GM12878 (cell line): Measurements from ENCODE around the gene MAF. TPM values are rescaled to one million over a fixed set of nuclear protein-coding genes. Genes with fewer than 3 reads are reported as not detected.

Source experiments
- ATAC-seq: fragments of 200-7000 bp; cut with Tn5 transposase; 3 replicates; pipeline ENCODE4 v1.9.1; 2020; ENCODE audit warnings: mild to moderate bottlenecking, moderate library complexity
- BruUV-seq: library from RNA; stranded (reverse); fragments of 400-500 nt; replicated peaks from 2 replicates; lab custom pipeline; 2021; lab: Mats Ljungman, UMichigan
- CTCF ChIA-PET: fragments of 300-600 bp; sonication (Branson Sonifier 250); formaldehyde crosslinking; extraction: SDS; loops from one replicate; lab custom pipeline; 2021; ENCODE audit warnings: inconsistent platforms; lab: Yijun Ruan, JAX
- POLR2A ChIA-PET: fragments of 350-600 bp; formaldehyde crosslinking; extraction: SDS; loops from one replicate; lab custom pipeline; 2021; ENCODE audit warnings: inconsistent platforms; lab: Charles Lee
- RAD21 ChIA-PET: fragments of 300-600 bp; sonication (Branson Sonifier 250); formaldehyde crosslinking; loops from one replicate; lab custom pipeline; 2023; ENCODE audit warnings: antibody characterized with exemption; ENCODE audit not compliant: unreplicated experiment; lab: Charles Lee
- SMC1A ChIA-PET: fragments of 300-600 bp; sonication (Branson Sonifier 250); formaldehyde crosslinking; loops from one replicate; lab custom pipeline; 2023; ENCODE audit not compliant: unreplicated experiment, uncharacterized antibody; lab: Charles Lee
- DNase-seq: peaks from one replicate; pipeline ENCODE4 v3.0.0-alpha.2; 2011; ENCODE audit warnings: low read depth, low spot score
- FAIRE-seq: peaks from 3 replicates; lab custom pipeline; 2011; peaks lifted over from hg19 to GRCh38; lab: Jason Lieb, UNC
- H2AFZ ChIP-seq: 2 replicates; pipeline ENCODE4 v1.6.0; 2011; ENCODE audit warnings: low read depth, low read length, control low read depth; ENCODE audit not compliant: control insufficient read depth
- H3K27ac ChIP-seq: 2 replicates; pipeline ENCODE4 v1.5.1; 2011; ENCODE audit warnings: control low read depth; ENCODE audit not compliant: control insufficient read depth, insufficient read depth
- H3K27me3 ChIP-seq, 2 experiments: replicated peaks in 1 of 2; 2 replicates each; pipeline versions ENCODE4 v1.6.0 to v1.6.1; 2011; ENCODE audit warnings: low read length in 1 of 2; ENCODE audit not compliant: control insufficient read depth in 2 of 2, insufficient read depth in 2 of 2
- H3K36me3 ChIP-seq, 2 experiments: 2 replicates each; pipeline ENCODE4 v1.5.1; 2011; ENCODE audit warnings: low read length in 1 of 2; ENCODE audit not compliant: control insufficient read depth in 2 of 2, insufficient read depth in 2 of 2
- H3K4me1 ChIP-seq: 2 replicates; pipeline ENCODE4 v1.6.1; 2011; ENCODE audit warnings: mild to moderate bottlenecking, low read length, moderate library complexity, mixed read lengths; ENCODE audit not compliant: control insufficient read depth, insufficient read depth
- H3K4me2 ChIP-seq: 2 replicates; pipeline ENCODE4 v1.6.0; 2011; ENCODE audit warnings: control low read depth; ENCODE audit not compliant: control insufficient read depth, insufficient read depth
- H3K4me3 ChIP-seq: fragments of 200-600 bp; sonication (generic); 2 replicates; pipeline ENCODE4 v1.5.1; 2016
- H3K79me2 ChIP-seq: 2 replicates; pipeline ENCODE4 v1.6.0; 2011; ENCODE audit warnings: low read length; ENCODE audit not compliant: control insufficient read depth, insufficient read depth
- H3K9ac ChIP-seq: 2 replicates; pipeline ENCODE4 v1.8.0; 2011; ENCODE audit warnings: low read length, control low read depth, mixed read lengths; ENCODE audit not compliant: control insufficient read depth, insufficient read depth
- H3K9me3 ChIP-seq: replicated peaks from 3 replicates; pipeline ENCODE4 v1.5.1; 2011; ENCODE audit warnings: mild to moderate bottlenecking, low read length; ENCODE audit not compliant: control insufficient read depth, insufficient read depth
- H4K20me1 ChIP-seq: 2 replicates; pipeline ENCODE4 v1.6.0; 2011; ENCODE audit not compliant: control insufficient read depth, insufficient read depth
- CBFB ChIP-seq: IDR thresholded peaks from 2 replicates; pipeline ENCODE4 v1.6.1; 2016; ENCODE audit warnings: antibody characterized with exemption, low read depth
- ETV6 ChIP-seq, 2 experiments: fragments of 450-650 bp in 1 of 2; IDR thresholded peaks in 1 of 2; conservative IDR thresholded peaks in 1 of 2; 2 replicates each; pipeline ENCODE4 v1.6.1; 2014; ENCODE audit warnings: antibody characterized with exemption in 1 of 2, borderline replicate concordance in 1 of 2, low read depth in 1 of 2, mild to moderate bottlenecking in 1 of 2, moderate library complexity in 1 of 2
- EZH2 ChIP-seq: IDR thresholded peaks from 2 replicates; pipeline ENCODE4 v1.6.1; 2012; ENCODE audit warnings: low read depth, mild to moderate bottlenecking, control low read depth, inconsistent platforms, low read length, borderline replicate concordance; ENCODE audit not compliant: control insufficient read depth
- MEF2A ChIP-seq: IDR thresholded peaks from 2 replicates; pipeline ENCODE4 v1.6.1; 2011; ENCODE audit warnings: low read depth, mild to moderate bottlenecking, low read length, moderate library complexity; ENCODE audit not compliant: insufficient read depth
- NR2C1 ChIP-seq: fragments of 450-650 bp; IDR thresholded peaks from 2 replicates; pipeline ENCODE4 v1.6.1; 2017; ENCODE audit warnings: antibody characterized with exemption, mild to moderate bottlenecking, moderate library complexity
- RCOR1 ChIP-seq: conservative IDR thresholded peaks from 2 replicates; pipeline ENCODE4 v1.6.1; 2012; ENCODE audit warnings: low read depth, low read length, improper control_type of control experiment
- RELB ChIP-seq: fragments of 450-650 bp; IDR thresholded peaks from 2 replicates; pipeline ENCODE4 v1.6.1; 2017; ENCODE audit warnings: low read depth, mild to moderate bottlenecking, moderate library complexity
- STAT1 ChIP-seq: fragments of 450-650 bp; conservative IDR thresholded peaks from 2 replicates; pipeline ENCODE4 v1.6.1; 2014; ENCODE audit warnings: antibody characterized with exemption, mild to moderate bottlenecking
- in situ Hi-C: fragments of 300-500 bp; cut with MboI; formaldehyde crosslinking; loops from 9 replicates; pipeline ENCODE4 v1.14.3; 2018; ENCODE audit warnings: mixed read lengths
- intact Hi-C: fragments of 100-400 bp; cut with micrococcal nuclease; formaldehyde crosslinking; loops from one replicate; pipeline ENCODE4 v1.14.2; 2022; ENCODE audit not compliant: unreplicated experiment
- polyA plus RNA-seq, 11 experiments: library from polyadenylated mRNA; depleted of rRNA in 4 of 11; unstranded in 6 of 11; stranded (reverse) in 5 of 11; fragments of >200 nt; fragmentation: Nextera tagmentation in 4 of 11; fragmentation: Illumina TruSeq in 1 of 11; extraction: Ambion mirVana in 4 of 11; extraction: Trizol in 1 of 11; gene quantifications; 1 replicate in 1 of 11; 2 replicates in 10 of 11; pipeline versions ENCODE4 v1.2.1 to v1.2.3, GENCODE V29; 2011 to 2016; ENCODE audit warnings: inconsistent platforms in 2 of 11, missing spikeins in 2 of 11, low read depth in 1 of 11
- total RNA-seq, 4 experiments: library from RNA; depleted of rRNA in 3 of 4; stranded (reverse); fragments of >200 nt in 3 of 4; fragmentation: Illumina TruSeq in 1 of 4; extraction: Trizol in 1 of 4; gene quantifications; 2 replicates each; pipeline versions ENCODE4 v1.2.1 to v1.2.3, GENCODE V29; 2013 to 2021
- TF ChIP-seq, protein P1 (sequence below): fragments of 450-650 bp; IDR thresholded peaks from 2 replicates; pipeline ENCODE4 v1.6.1; 2017; ENCODE audit warnings: mild to moderate bottlenecking, low read depth, inconsistent platforms; ENCODE audit not compliant: poor library complexity, severe bottlenecking
- TF ChIP-seq, protein P2 (sequence below): IDR thresholded peaks from 2 replicates; pipeline ENCODE4 v1.6.1; 2012; ENCODE audit warnings: low read length, inconsistent platforms

MAF gene
- total and polyA plus RNA-seq, 10 of the 15 experiments (the other 5 are each of a cell fraction or from before 2014, with no cell fraction given): 0.03 to 0.13 TPM; not detected in 8

- BruUV-seq: no TSS peak
- in situ Hi-C loops (no loop called here), intact Hi-C loops (no loop called here)
- FAIRE-seq (no peak), ATAC-seq (no peak), DNase-seq (no peak)
- Histone ChIP-seq H3K4me3 (no peak overlapping the region), H3K27ac (no peak overlapping the region), H4K20me1 (no peaks in the 10 kb centered on the region), H3K4me1 (no peaks in the 10 kb centered on the region), H3K27me3 (no peaks in the 10 kb centered on the region), H3K9ac (no peak overlapping the region), H3K36me3 (no peaks in the 10 kb centered on the region), H2AFZ (no peak overlapping the region), H3K4me2 (no peak overlapping the region), H3K79me2 (no peaks in the 10 kb centered on the region), H3K9me3 (no peaks in the 10 kb centered on the region)
- ChIA-PET SMC1A (interaction anchor here (0.5 kb wide), 1 partner anchor 980 kb away, joined by 3 read pairs; no protein-coding TSS in a partner anchor), POLR2A (no interaction called here), CTCF (no interaction called here), RAD21 (no interaction called here)
- TF ChIP-seq RELB: no peak
- TF ChIP-seq MEF2A: no peak
- no peak for TF ChIP-seq STAT1
- TF ChIP-seq EZH2: no peak
- no peak for TF ChIP-seq RCOR1
- TF ChIP-seq NR2C1: no peak
- no peak for TF ChIP-seq CBFB
- TF ChIP-seq, protein P1, sequence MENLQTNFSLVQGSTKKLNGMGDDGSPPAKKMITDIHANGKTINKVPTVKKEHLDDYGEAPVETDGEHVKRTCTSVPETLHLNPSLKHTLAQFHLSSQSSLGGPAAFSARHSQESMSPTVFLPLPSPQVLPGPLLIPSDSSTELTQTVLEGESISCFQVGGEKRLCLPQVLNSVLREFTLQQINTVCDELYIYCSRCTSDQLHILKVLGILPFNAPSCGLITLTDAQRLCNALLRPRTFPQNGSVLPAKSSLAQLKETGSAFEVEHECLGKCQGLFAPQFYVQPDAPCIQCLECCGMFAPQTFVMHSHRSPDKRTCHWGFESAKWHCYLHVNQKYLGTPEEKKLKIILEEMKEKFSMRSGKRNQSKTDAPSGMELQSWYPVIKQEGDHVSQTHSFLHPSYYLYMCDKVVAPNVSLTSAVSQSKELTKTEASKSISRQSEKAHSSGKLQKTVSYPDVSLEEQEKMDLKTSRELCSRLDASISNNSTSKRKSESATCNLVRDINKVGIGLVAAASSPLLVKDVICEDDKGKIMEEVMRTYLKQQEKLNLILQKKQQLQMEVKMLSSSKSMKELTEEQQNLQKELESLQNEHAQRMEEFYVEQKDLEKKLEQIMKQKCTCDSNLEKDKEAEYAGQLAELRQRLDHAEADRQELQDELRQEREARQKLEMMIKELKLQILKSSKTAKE: no peak
- no peak for TF ChIP-seq ETV6 (conservative IDR thresholded peaks at IDR 0.05 in 1 of 2, IDR thresholded peaks at IDR 0.05 in 1 of 2; ENCODE audit: borderline replicate concordance in 1 of 2, low read depth in 1 of 2)
- TF ChIP-seq, protein P2, sequence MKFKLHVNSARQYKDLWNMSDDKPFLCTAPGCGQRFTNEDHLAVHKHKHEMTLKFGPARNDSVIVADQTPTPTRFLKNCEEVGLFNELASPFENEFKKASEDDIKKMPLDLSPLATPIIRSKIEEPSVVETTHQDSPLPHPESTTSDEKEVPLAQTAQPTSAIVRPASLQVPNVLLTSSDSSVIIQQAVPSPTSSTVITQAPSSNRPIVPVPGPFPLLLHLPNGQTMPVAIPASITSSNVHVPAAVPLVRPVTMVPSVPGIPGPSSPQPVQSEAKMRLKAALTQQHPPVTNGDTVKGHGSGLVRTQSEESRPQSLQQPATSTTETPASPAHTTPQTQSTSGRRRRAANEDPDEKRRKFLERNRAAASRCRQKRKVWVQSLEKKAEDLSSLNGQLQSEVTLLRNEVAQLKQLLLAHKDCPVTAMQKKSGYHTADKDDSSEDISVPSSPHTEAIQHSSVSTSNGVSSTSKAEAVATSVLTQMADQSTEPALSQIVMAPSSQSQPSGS: no peak
These were observed 45.6 kb downstream of the MAF start for GRCh38 chr16:79554912-79555311.
